ENCODE data around the gene HYCC2.
"Not testable (repeated sequence)": the region's sequence is repeated elsewhere in the genome, so short reads cannot be mapped to it uniquely, and the experiment has no call there.

HYCC2 gene

GRCh38 chr2:201071479-201072200 lies at the start of gene HYCC2, which contains the start of gene NDUFB3:
Gene HYCC2, minus strand, starts transcription at chr2:201071671. Its CDS starts 47,662 bp downstream, at chr2:201024009.
Gene NDUFB3, plus strand, starts transcription at chr2:201072001. Its CDS starts 6,882 bp downstream, at chr2:201078883.
- DNase-seq: peak; percentile 85

GRCh38 chr2:201118961-201119854 lies 47.7 kb upstream of the HYCC2 start:
- peak; percentile 68 for DNase-seq

GRCh38 chr2:201118121-201118960 lies 46.9 kb upstream of the HYCC2 start:
- peak; percentile 88 for DNase-seq

GRCh38 chr2:201117735-201118094 lies 46.2 kb upstream of the HYCC2 start:
- DNase-seq: not testable (repeated sequence)

- DNase-seq: peak; percentile 40
Observed at GRCh38 chr2:201116959-201117734, 45.7 kb upstream of the HYCC2 start.

- peak; percentile 55 for DNase-seq
Observed at GRCh38 chr2:201116115-201116958, 44.9 kb upstream of the HYCC2 start, which contains the start of gene CFLAR. Gene CFLAR, plus strand, starts transcription at chr2:201116164. Its CDS starts 13,702 bp downstream, at chr2:201129866.

GRCh38 chr2:201114846-201115245 lies 43.4 kb upstream of the HYCC2 start:
- DNase-seq: no peak

- DNase-seq: no peak
Observed at GRCh38 chr2:201114350-201114749, 42.9 kb upstream of the HYCC2 start.

- no peak for DNase-seq
Observed at GRCh38 chr2:201111096-201111495, 39.6 kb upstream of the HYCC2 start.

- DNase-seq: no peak
Observed at GRCh38 chr2:201110615-201111014, 39.1 kb upstream of the HYCC2 start.

GRCh38 chr2:201109186-201109585 lies 37.7 kb upstream of the HYCC2 start:
- no peak for DNase-seq

GRCh38 chr2:201108341-201108740 lies 36.9 kb upstream of the HYCC2 start:
- DNase-seq: no peak

GRCh38 chr2:201107624-201108023 lies 36.2 kb upstream of the HYCC2 start:
- DNase-seq: no peak

GRCh38 chr2:201105759-201106158 lies 34.3 kb upstream of the HYCC2 start:
- DNase-seq: no peak

- DNase-seq: no peak
Observed at GRCh38 chr2:201100497-201100896, 29.0 kb upstream of the HYCC2 start.

GRCh38 chr2:201093573-201093972 lies 22.1 kb upstream of the HYCC2 start:
- DNase-seq: no peak

- no peak for DNase-seq
Observed at GRCh38 chr2:201090574-201090973, 19.1 kb upstream of the HYCC2 start.

- no peak for DNase-seq
Observed at GRCh38 chr2:201084863-201085262, 13.4 kb upstream of the HYCC2 start.

GRCh38 chr2:201074996-201075395 lies 3.5 kb upstream of the HYCC2 start:
- DNase-seq: no peak

- no peak for DNase-seq
Observed at GRCh38 chr2:201073071-201073470, 1.6 kb upstream of the HYCC2 start.

- DNase-seq: no peak
Observed at GRCh38 chr2:201072201-201072530, 695 bp upstream of the HYCC2 start.
